Panc1 (cell line): ENCODE data around the gene CDC42BPA. TPM values are rescaled to one million over a fixed set of nuclear protein-coding genes. Genes with fewer than 3 reads are reported as not detected.

Experiments
- ATAC-seq: fragments of 200-7000 bp; cut with Tn5 transposase; 2 replicates; pipeline ENCODE4 v1.9.1; 2020; ENCODE audit warnings: mild to moderate bottlenecking, moderate library complexity
- BruUV-seq: library from RNA; stranded (reverse); fragments of 400-500 nt; replicated peaks from 2 replicates; lab custom pipeline; 2021; lab: Mats Ljungman, UMichigan
- CTCF ChIA-PET: fragments of 300-600 bp; sonication (Branson Sonifier 250); formaldehyde crosslinking; loops from one replicate; lab custom pipeline; 2022; ENCODE audit warnings: antibody characterized with exemption; lab: Charles Lee
- POLR2A ChIA-PET: fragments of 300-600 bp; sonication (Branson Sonifier 250); formaldehyde crosslinking; loops from one replicate; lab custom pipeline; 2022; ENCODE audit warnings: antibody characterized with exemption; lab: Charles Lee
- DNase-seq: peaks from one replicate; pipeline ENCODE4 v3.0.0-alpha.2; 2010; ENCODE audit warnings: low read depth, low spot score
- H3K27ac ChIP-seq: 2 replicates; pipeline ENCODE4 v1.5.1; 2011; ENCODE audit warnings: mild to moderate bottlenecking, low read length, inconsistent platforms
- H3K27me3 ChIP-seq: fragments of 200-500 bp; sonication (Bioruptor generic); 2 replicates; pipeline ENCODE4 v1.6.0; 2014; ENCODE audit warnings: low read length, inconsistent platforms; ENCODE audit not compliant: control insufficient read depth, insufficient read depth
- H3K36me3 ChIP-seq: fragments of 200-500 bp; sonication (Bioruptor generic); 2 replicates; pipeline ENCODE4 v1.5.1; 2014; ENCODE audit warnings: inconsistent platforms, mild to moderate bottlenecking, low read length, moderate library complexity; ENCODE audit not compliant: control insufficient read depth, insufficient read depth
- H3K4me1 ChIP-seq: 2 replicates; pipeline ENCODE4 v1.5.1; 2011; ENCODE audit warnings: inconsistent platforms, mild to moderate bottlenecking, low read length, moderate library complexity; ENCODE audit not compliant: control insufficient read depth, insufficient read depth
- H3K4me3 ChIP-seq, 2 experiments: 2 replicates each; pipeline ENCODE4 v1.5.1; 2011 to 2012; ENCODE audit warnings: low read depth in 2 of 2, low read length in 2 of 2, mild to moderate bottlenecking in 2 of 2, inconsistent platforms in 1 of 2, moderate library complexity in 1 of 2
- H3K9me3 ChIP-seq: fragments of 200-500 bp; sonication (Bioruptor generic); 2 replicates; pipeline ENCODE4 v1.5.1; 2014; ENCODE audit warnings: low read depth, mild to moderate bottlenecking, inconsistent platforms, low read length, moderate library complexity; ENCODE audit not compliant: control insufficient read depth, insufficient read depth
- CTCF ChIP-seq: fragments of 450-650 bp; IDR thresholded peaks from 2 replicates; pipeline ENCODE4 v1.5.1; 2017; ENCODE audit warnings: mild to moderate bottlenecking
- POLR2AphosphoS5 ChIP-seq: IDR thresholded peaks from 2 replicates; pipeline ENCODE4 v1.6.1; 2012; ENCODE audit warnings: mild to moderate bottlenecking, low read depth, low read length, moderate library complexity
- REST ChIP-seq, 2 experiments: IDR thresholded peaks; 2 replicates each; pipeline ENCODE4 v1.6.1; 2011 to 2012; ENCODE audit warnings: low read depth in 2 of 2, control low read depth in 1 of 2, low read length in 1 of 2, mild to moderate bottlenecking in 1 of 2, moderate library complexity in 1 of 2; ENCODE audit not compliant: insufficient read depth in 1 of 2
- SIN3A ChIP-seq: IDR thresholded peaks from 2 replicates; pipeline ENCODE4 v1.6.1; 2012; ENCODE audit warnings: low read depth, mild to moderate bottlenecking, low read length, moderate library complexity, borderline replicate concordance; ENCODE audit not compliant: insufficient read depth
- TCF7L2 ChIP-seq: IDR thresholded peaks from 2 replicates; pipeline ENCODE4 v1.6.1; 2011; ENCODE audit warnings: mild to moderate bottlenecking, low read depth, low read length, inconsistent platforms
- in situ Hi-C: cut with HindIII; loops from 2 replicates; pipeline ENCODE4 v1.10.0; 2016; ENCODE audit warnings: low sequenced_read_pairs, low pct_unique_long_range_greater_than_20kb
- intact Hi-C: fragments of 100-400 bp; cut with micrococcal nuclease; formaldehyde crosslinking; loops from one replicate; pipeline ENCODE4 v1.10.0; 2022; ENCODE audit not compliant: unreplicated experiment
- total RNA-seq: library from RNA; stranded (reverse); gene quantifications from one replicate; pipeline ENCODE4 v1.2.1, GENCODE V29; 2021; ENCODE audit not compliant: unreplicated experiment

Gene CDC42BPA
- total RNA-seq, 1 experiment from 2014 or later: 32.8 TPM

- Histone ChIP-seq H3K27me3 (no peaks in the 10 kb centered on the region), H3K9me3 (no peaks in the 10 kb centered on the region), H3K4me3 (no peak overlapping the region), H3K4me1 (no peaks in the 10 kb centered on the region), H3K36me3 (no peaks in the 10 kb centered on the region), H3K27ac (no peak overlapping the region)
- ATAC-seq: no peak
- POLR2A ChIA-PET: no interaction called here
- intact Hi-C loops (no loop called here), in situ Hi-C loops (no loop called here)
- TF ChIP-seq CTCF (no peak), TCF7L2 (no peak), REST (IDR thresholded peaks at IDR 0.05; ENCODE audit: insufficient read depth in 1 of 2, low read depth in 2 of 2, low read length in 1 of 2) (no peak), SIN3A (no peak), POLR2AphosphoS5 (no peak)
- DNase-seq: no peak
- BruUV-seq: no TSS peak
- CTCF ChIA-PET: no interaction called here
These were observed 322.6 kb downstream of the CDC42BPA start for GRCh38 chr1:226995365-226996332.

- H3K4me3 ChIP-seq: no peak overlapping the region
- in situ Hi-C loops (no loop called here), intact Hi-C loops (no loop called here)
- H3K36me3 ChIP-seq: no peaks in the 10 kb centered on the region
- CTCF ChIA-PET: no interaction called here
- DNase-seq: no peak
- no peak for ATAC-seq
- no peaks in the 10 kb centered on the region for H3K4me1 ChIP-seq
- POLR2A ChIA-PET: no interaction called here
- no TSS peak for BruUV-seq
- no peaks in the 10 kb centered on the region for H3K27me3 ChIP-seq
- no peaks in the 10 kb centered on the region for H3K9me3 ChIP-seq
- no peak for TF ChIP-seq SIN3A
- TF ChIP-seq REST (IDR thresholded peaks at IDR 0.05; ENCODE audit: insufficient read depth in 1 of 2, low read depth in 2 of 2, low read length in 1 of 2): no peak
- no peak for TF ChIP-seq POLR2AphosphoS5
- TF ChIP-seq CTCF: no peak
- no peak for TF ChIP-seq TCF7L2
- H3K27ac ChIP-seq: no peak overlapping the region
These were observed 323.5 kb downstream of the CDC42BPA start for GRCh38 chr1:226994586-226995364.
